Left ventricle myocardium inferior (tissue), 1 donor: Measurements from ENCODE around the gene ITIH4. TPM values are rescaled to one million over a fixed set of nuclear protein-coding genes. Genes with fewer than 3 reads are reported as not detected.

Experiments
- DNase-seq: peaks from one replicate; pipeline ENCODE4 v3.0.0-alpha.2; 2020
- H3K27ac ChIP-seq: fragments of 200-600 bp; replicated peaks from 2 replicates; pipeline ENCODE4 v1.8.0; 2021
- H3K27me3 ChIP-seq: fragments of 200-600 bp; 2 replicates; pipeline ENCODE4 v1.8.0; 2021; ENCODE audit warnings: low read depth
- H3K36me3 ChIP-seq: fragments of 200-600 bp; 2 replicates; pipeline ENCODE4 v1.8.0; 2021
- H3K4me1 ChIP-seq: fragments of 200-600 bp; 2 replicates; pipeline ENCODE4 v1.8.0; 2021
- H3K4me3 ChIP-seq: fragments of 200-600 bp; 2 replicates; pipeline ENCODE4 v1.8.0; 2021; ENCODE audit warnings: mild to moderate bottlenecking, moderate library complexity
- H3K9me3 ChIP-seq: fragments of 200-600 bp; replicated peaks from 2 replicates; pipeline ENCODE4 v1.8.0; 2021
- intact Hi-C: fragments of 100-400 bp; cut with micrococcal nuclease; formaldehyde crosslinking; loops from one replicate; pipeline ENCODE4 v1.11.0; 2022
- total RNA-seq: library from RNA; stranded (reverse); fragmentation: NEBNext Ultra II Directional; extraction: Animal tissue kit (Norgen Biotek cat#: 25700); gene quantifications from one replicate; pipeline ENCODE4 v1.2.1, GENCODE V29; 2021
- TF ChIP-seq, protein P1 (sequence below): fragments of 200-600 bp; IDR thresholded peaks from 2 replicates; pipeline ENCODE4 v1.8.0; 2021; ENCODE audit warnings: antibody characterized with exemption, mild to moderate bottlenecking, borderline replicate concordance
- donor health status: DM: no; HTN: yes; CAD: no; lungs with severe emphysema.

Gene ITIH4
- total RNA-seq, 1 donor from 2014 or later, result 5.0 TPM

GRCh38 chr3:52857864-52858263, 27.4 kb upstream of the ITIH4 start:
- no peak for DNase-seq
- H3K36me3 ChIP-seq, result peaks cover 14% of the 10 kb centered on the region
- peaks cover 10% of the 10 kb centered on the region for H3K4me1 ChIP-seq
- intact Hi-C loops, result no loop called here
- no peaks in the 10 kb centered on the region for H3K9me3 ChIP-seq
- H3K27me3 ChIP-seq, result no peaks in the 10 kb centered on the region
- no peak overlapping the region for H3K27ac ChIP-seq
- no peak overlapping the region for H3K4me3 ChIP-seq
- TF ChIP-seq, protein P1, sequence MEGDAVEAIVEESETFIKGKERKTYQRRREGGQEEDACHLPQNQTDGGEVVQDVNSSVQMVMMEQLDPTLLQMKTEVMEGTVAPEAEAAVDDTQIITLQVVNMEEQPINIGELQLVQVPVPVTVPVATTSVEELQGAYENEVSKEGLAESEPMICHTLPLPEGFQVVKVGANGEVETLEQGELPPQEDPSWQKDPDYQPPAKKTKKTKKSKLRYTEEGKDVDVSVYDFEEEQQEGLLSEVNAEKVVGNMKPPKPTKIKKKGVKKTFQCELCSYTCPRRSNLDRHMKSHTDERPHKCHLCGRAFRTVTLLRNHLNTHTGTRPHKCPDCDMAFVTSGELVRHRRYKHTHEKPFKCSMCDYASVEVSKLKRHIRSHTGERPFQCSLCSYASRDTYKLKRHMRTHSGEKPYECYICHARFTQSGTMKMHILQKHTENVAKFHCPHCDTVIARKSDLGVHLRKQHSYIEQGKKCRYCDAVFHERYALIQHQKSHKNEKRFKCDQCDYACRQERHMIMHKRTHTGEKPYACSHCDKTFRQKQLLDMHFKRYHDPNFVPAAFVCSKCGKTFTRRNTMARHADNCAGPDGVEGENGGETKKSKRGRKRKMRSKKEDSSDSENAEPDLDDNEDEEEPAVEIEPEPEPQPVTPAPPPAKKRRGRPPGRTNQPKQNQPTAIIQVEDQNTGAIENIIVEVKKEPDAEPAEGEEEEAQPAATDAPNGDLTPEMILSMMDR, result no peak

DNA sequence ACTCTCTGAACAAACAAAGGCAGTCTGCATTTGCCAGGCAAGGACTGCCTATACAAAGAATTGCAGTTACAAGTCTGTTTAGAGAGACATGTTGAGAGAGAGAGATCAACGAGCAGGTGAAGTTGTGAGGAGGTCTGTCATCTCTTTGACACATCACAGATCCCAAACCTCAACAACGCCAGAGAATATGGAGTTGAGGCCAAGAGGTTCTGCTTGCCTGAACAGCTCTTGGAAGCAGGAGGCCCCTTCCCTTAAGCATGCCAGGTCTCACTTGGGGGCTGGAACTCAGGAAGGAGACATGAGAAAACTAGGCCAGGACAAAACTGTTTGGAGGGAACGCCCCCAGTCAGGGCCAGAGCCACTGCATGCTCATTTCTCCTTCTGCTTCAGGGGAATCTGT, 26.7 kb upstream of the ITIH4 start:
- Histone ChIP-seq H3K27me3 (no peaks in the 10 kb centered on the region), H3K27ac (no peak overlapping the region)

GRCh38 chr3:52856666-52857065, 26.2 kb upstream of the ITIH4 start:
- Histone ChIP-seq H3K4me1 (peaks cover 10% of the 10 kb centered on the region), H3K4me3 (no peak overlapping the region), H3K9me3 (no peaks in the 10 kb centered on the region), H3K27me3 (no peaks in the 10 kb centered on the region), H3K27ac (no peak overlapping the region), H3K36me3 (peaks cover 26% of the 10 kb centered on the region)
- TF ChIP-seq, protein P1, result no peak
- intact Hi-C loops, result no loop called here
- no peak for DNase-seq

More for the DNA sequence above, 26.7 kb upstream of the ITIH4 start:
- peaks cover 22% of the 10 kb centered on the region for H3K36me3 ChIP-seq
- intact Hi-C loops, result no loop called here
- TF ChIP-seq, protein P1, result no peak
- H3K4me3 ChIP-seq, result no peak overlapping the region
- no peaks in the 10 kb centered on the region for H3K9me3 ChIP-seq
- H3K4me1 ChIP-seq, result peaks cover 10% of the 10 kb centered on the region
- DNase-seq, result no peak

DNA sequence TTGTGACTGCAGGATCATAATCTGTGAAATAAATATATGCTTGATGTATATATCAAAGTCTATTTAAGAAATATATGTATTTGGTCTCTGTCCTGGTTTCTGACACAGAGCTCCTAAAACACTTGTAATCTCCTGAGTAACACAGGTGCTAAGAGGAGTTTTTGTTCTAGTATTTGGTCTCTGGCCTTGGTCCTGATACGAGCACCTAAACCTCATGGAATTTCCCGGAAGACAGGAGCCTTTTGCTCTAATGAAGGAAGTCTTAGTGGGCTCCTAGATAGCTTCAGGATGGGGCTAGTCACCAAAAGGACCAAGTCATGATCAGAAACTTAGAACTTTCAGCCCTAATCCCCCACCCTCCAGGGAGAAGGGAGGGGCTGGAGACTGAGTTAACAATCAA, 23.5 kb upstream of the ITIH4 start:
- no peak overlapping the region for H3K27ac ChIP-seq
- TF ChIP-seq, protein P1, result no peak
- no peaks in the 10 kb centered on the region for H3K9me3 ChIP-seq
- peaks cover 10% of the 10 kb centered on the region for H3K4me1 ChIP-seq
- no peak for DNase-seq
- no peak overlapping the region for H3K4me3 ChIP-seq
- H3K27me3 ChIP-seq, result no peaks in the 10 kb centered on the region
- peaks cover 48% of the 10 kb centered on the region for H3K36me3 ChIP-seq
- intact Hi-C loops, result no loop called here

DNA sequence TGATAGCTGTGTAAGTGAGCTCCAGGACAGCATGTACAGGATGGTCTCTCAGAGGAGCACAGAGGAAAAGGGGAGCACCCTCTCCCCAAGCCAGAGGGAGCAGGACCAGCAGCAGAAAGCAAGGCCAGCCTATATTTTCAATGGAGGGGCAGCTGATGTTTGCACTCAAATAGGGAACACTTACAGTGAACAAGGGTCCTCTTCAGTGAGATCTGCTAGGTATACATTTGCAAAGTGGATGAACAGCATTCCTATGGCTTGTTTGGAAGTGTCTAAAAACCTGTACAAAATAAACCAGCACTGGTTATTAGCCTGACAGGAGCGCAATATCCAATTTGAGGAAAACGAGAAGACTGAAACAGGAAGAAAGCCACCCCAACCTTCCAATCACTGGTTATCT, 21.9 kb upstream of the ITIH4 start:
- TF ChIP-seq, protein P1, result no peak
- intact Hi-C loops, result no loop called here
- no peak for DNase-seq
- Histone ChIP-seq H3K27me3 (no peaks in the 10 kb centered on the region), H3K36me3 (peaks cover 63% of the 10 kb centered on the region), H3K4me3 (no peak overlapping the region), H3K4me1 (peaks cover 7% of the 10 kb centered on the region), H3K9me3 (no peaks in the 10 kb centered on the region), H3K27ac (no peak overlapping the region)

DNA sequence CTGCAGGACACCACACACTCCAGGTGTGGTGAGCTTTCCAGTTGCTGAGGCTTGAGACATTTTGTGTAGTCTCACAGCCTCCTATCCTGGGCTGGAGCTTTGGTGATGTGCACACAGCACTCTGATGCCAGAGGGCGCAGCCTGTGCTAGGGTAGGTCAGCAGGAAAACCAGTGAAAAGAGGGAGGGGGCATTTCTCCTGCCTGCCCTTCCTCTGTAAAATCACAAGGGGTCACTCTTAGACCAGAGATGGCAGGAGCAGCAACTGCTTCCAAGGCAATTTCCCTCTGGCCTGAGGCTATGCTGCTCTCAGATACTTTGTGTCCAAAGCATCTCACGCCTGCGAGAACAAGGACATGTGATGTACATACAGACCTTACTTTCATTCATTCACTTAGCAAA, 20.9 kb upstream of the ITIH4 start:
- Histone ChIP-seq H3K4me1 (peaks cover 3% of the 10 kb centered on the region), H3K36me3 (peaks cover 68% of the 10 kb centered on the region), H3K4me3 (no peak overlapping the region), H3K9me3 (no peaks in the 10 kb centered on the region), H3K27me3 (no peaks in the 10 kb centered on the region), H3K27ac (no peak overlapping the region)
- no peak for DNase-seq
- intact Hi-C loops, result no loop called here
- TF ChIP-seq, protein P1, result peak; percentile 62
